Measurements from ENCODE around the gene SHLD1. TPM values are rescaled to one million over a fixed set of nuclear protein-coding genes. Genes with fewer than 3 reads are reported as not detected.

The SHLD1 gene
- total RNA-seq, 1 experiment from 2014 or later: 10.1 TPM

- no peak for DNase-seq (ENCODE audit: low read depth)
- in situ Hi-C loops (cut with HindIII; ENCODE audit: low pct_unique_long_range_greater_than_20kb, low sequenced_read_pairs): no loop called here
These were observed 115.4 kb downstream of the SHLD1 start for GRCh38 chr20:5865604-5866003.

- in situ Hi-C loops (cut with HindIII; ENCODE audit: low pct_unique_long_range_greater_than_20kb, low sequenced_read_pairs): no loop called here
- DNase-seq (ENCODE audit: low read depth): no peak
These were observed 120.4 kb downstream of the SHLD1 start for GRCh38 chr20:5870568-5870981.

- DNase-seq (ENCODE audit: low read depth): no peak
- in situ Hi-C loops (cut with HindIII; ENCODE audit: low pct_unique_long_range_greater_than_20kb, low sequenced_read_pairs): no loop called here
These were observed 121.5 kb downstream of the SHLD1 start for GRCh38 chr20:5871459-5872410.

GRCh38 chr20:5877128-5877527 is 126.9 kb downstream of the SHLD1 start:
- in situ Hi-C loops (cut with HindIII; ENCODE audit: low pct_unique_long_range_greater_than_20kb, low sequenced_read_pairs): no loop called here
- no peak for DNase-seq (ENCODE audit: low read depth)

GRCh38 chr20:5880326-5880725 is 130.1 kb downstream of the SHLD1 start:
- in situ Hi-C loops (cut with HindIII; ENCODE audit: low pct_unique_long_range_greater_than_20kb, low sequenced_read_pairs): no loop called here

GRCh38 chr20:5881703-5882102 is 131.5 kb downstream of the SHLD1 start:
- no peak for DNase-seq (ENCODE audit: low read depth)
- in situ Hi-C loops (cut with HindIII; ENCODE audit: low pct_unique_long_range_greater_than_20kb, low sequenced_read_pairs): no loop called here

More at GRCh38 chr20:5880326-5880725, 130.1 kb downstream of the SHLD1 start:
- DNase-seq (ENCODE audit: low read depth): no peak

GRCh38 chr20:5882166-5882565 is 132.0 kb downstream of the SHLD1 start:
- DNase-seq (ENCODE audit: low read depth): no peak
- in situ Hi-C loops (cut with HindIII; ENCODE audit: low pct_unique_long_range_greater_than_20kb, low sequenced_read_pairs): no loop called here

GRCh38 chr20:5884465-5885335 is 134.5 kb downstream of the SHLD1 start:
- in situ Hi-C loops (cut with HindIII; ENCODE audit: low pct_unique_long_range_greater_than_20kb, low sequenced_read_pairs): no loop called here
- DNase-seq (ENCODE audit: low read depth): no peak

GRCh38 chr20:5885866-5886265 is 135.7 kb downstream of the SHLD1 start:
- in situ Hi-C loops (cut with HindIII; ENCODE audit: low pct_unique_long_range_greater_than_20kb, low sequenced_read_pairs): no loop called here
- DNase-seq (ENCODE audit: low read depth): no peak

GRCh38 chr20:5886788-5887187 is 136.6 kb downstream of the SHLD1 start:
- in situ Hi-C loops (cut with HindIII; ENCODE audit: low pct_unique_long_range_greater_than_20kb, low sequenced_read_pairs): no loop called here
- DNase-seq (ENCODE audit: low read depth): no peak

GRCh38 chr20:5887386-5887785 is 137.2 kb downstream of the SHLD1 start:
- DNase-seq (ENCODE audit: low read depth): no peak
- in situ Hi-C loops (cut with HindIII; ENCODE audit: low pct_unique_long_range_greater_than_20kb, low sequenced_read_pairs): no loop called here

- in situ Hi-C loops (cut with HindIII; ENCODE audit: low pct_unique_long_range_greater_than_20kb, low sequenced_read_pairs): no loop called here
- DNase-seq (ENCODE audit: low read depth): no peak
These were observed 137.8 kb downstream of the SHLD1 start for GRCh38 chr20:5888041-5888440.

- in situ Hi-C loops (cut with HindIII; ENCODE audit: low pct_unique_long_range_greater_than_20kb, low sequenced_read_pairs): no loop called here
- DNase-seq (ENCODE audit: low read depth): no peak
These were observed 140.7 kb downstream of the SHLD1 start for GRCh38 chr20:5890773-5891441.

GRCh38 chr20:5893052-5893451 is 142.9 kb downstream of the SHLD1 start:
- in situ Hi-C loops (cut with HindIII; ENCODE audit: low pct_unique_long_range_greater_than_20kb, low sequenced_read_pairs): no loop called here
- no peak for DNase-seq (ENCODE audit: low read depth)

- DNase-seq (ENCODE audit: low read depth): no peak
- in situ Hi-C loops (cut with HindIII; ENCODE audit: low pct_unique_long_range_greater_than_20kb, low sequenced_read_pairs): no loop called here
These were observed 143.4 kb downstream of the SHLD1 start for GRCh38 chr20:5893621-5894020.

GRCh38 chr20:5895626-5896025 is 145.4 kb downstream of the SHLD1 start:
- no peak for DNase-seq (ENCODE audit: low read depth)
- in situ Hi-C loops (cut with HindIII; ENCODE audit: low pct_unique_long_range_greater_than_20kb, low sequenced_read_pairs): no loop called here

- no peak for DNase-seq (ENCODE audit: low read depth)
- in situ Hi-C loops (cut with HindIII; ENCODE audit: low pct_unique_long_range_greater_than_20kb, low sequenced_read_pairs): no loop called here
These were observed 149.2 kb downstream of the SHLD1 start for GRCh38 chr20:5899444-5899843.

GRCh38 chr20:5900908-5901307 is 150.7 kb downstream of the SHLD1 start:
- DNase-seq (ENCODE audit: low read depth): no peak
- in situ Hi-C loops (cut with HindIII; ENCODE audit: low pct_unique_long_range_greater_than_20kb, low sequenced_read_pairs): no loop called here

GRCh38 chr20:5908981-5909380 is 158.8 kb downstream of the SHLD1 start:
- in situ Hi-C loops (cut with HindIII; ENCODE audit: low pct_unique_long_range_greater_than_20kb, low sequenced_read_pairs): no loop called here
- no peak for DNase-seq (ENCODE audit: low read depth)
